Cerebellar nuclear complex (tissue), 1 donor: ENCODE results near the gene IL34.
"Not testable (repeated sequence)": the region's sequence is repeated elsewhere in the genome, so short reads cannot be mapped to it uniquely, and the experiment has no call there.

Experiments used
- DNase-seq, 2 experiments: peaks; one replicate each; lab custom pipeline; 2025; lab: John Stamatoyannopoulos, UW

Gene IL34

DNA sequence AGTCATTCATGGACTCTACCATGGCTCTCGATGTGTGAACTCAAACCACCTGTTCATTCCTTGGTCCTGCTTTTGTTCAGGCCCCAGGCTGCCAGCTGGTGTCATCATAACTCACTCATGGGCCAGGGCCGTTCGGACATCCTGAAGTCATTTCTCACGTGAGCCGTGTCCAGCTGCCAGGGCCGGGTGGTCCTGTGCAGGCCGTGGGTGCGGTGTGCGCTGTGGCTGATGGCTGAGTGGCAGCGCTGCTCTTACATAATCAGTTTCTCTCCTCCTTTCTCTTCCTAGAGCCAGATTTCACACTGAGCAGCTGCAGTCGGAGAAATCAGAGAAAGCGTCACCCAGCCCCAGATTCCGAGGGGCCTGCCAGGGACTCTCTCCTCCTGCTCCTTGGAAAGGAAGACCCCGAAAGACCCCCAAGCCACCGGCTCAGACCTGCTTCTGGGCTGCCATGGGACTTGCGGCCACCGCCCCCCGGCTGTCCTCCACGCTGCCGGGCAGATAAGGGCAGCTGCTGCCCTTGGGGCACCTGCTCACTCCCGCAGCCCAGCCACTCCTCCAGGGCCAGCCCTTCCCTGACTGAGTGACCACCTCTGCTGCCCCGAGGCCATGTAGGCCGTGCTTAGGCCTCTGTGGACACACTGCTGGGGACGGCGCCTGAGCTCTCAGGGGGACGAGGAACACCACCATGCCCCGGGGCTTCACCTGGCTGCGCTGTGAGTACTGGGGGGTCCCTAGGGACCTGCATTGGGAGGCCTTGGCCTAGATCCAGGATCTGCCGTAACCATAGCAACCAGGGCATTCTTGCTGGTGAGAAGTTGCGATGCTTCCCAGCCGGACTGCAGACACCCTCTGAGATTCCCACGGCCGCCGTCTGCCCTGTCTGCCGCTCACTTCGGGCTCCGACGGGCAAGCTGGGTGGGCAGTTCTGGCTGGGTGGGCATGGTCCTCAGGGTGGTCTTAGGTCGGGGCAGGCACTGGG lies at the start of gene IL34:
Gene IL34, plus strand, starts transcription at position 300 of the 982 bp plus-strand sequence. Its CDS starts 389 bp downstream, at position 689.
- DNase-seq = peak in 1 of 2 experiments; percentile 61

DNA sequence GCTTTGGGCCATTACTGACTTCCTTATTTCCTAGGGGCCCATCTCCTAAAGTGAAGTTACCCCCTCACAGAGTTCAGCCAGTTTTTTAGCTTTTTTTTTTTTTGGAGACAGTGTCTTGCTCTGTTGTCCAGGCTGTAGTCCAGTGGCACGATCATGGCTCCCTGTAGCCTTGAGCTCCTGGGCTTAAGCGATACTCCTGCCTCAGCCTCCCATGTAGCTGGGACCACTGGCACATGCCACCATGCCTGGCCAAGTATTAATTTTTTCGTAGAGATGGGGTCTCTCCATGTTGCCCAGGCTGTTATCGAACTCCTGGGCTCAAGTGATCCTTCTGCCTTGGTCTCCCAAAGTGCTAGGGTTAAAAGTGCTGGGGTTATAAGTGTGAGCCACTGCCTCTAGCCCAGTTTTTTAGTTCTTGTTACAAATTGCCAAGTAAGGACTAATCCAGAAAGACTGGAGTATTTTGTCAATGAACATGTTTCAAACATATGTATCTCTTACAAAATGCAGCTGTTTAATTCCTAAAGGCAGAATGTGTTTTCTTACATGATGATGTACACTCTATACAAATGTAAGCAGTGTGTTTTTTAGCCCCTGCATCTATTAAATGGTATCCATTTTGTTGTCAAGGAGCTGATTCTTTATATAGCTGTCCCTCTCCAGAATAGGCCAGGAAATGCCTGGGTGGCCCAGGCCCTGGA lies 49.1 kb upstream of the IL34 start:
- DNase-seq = no peak

DNA sequence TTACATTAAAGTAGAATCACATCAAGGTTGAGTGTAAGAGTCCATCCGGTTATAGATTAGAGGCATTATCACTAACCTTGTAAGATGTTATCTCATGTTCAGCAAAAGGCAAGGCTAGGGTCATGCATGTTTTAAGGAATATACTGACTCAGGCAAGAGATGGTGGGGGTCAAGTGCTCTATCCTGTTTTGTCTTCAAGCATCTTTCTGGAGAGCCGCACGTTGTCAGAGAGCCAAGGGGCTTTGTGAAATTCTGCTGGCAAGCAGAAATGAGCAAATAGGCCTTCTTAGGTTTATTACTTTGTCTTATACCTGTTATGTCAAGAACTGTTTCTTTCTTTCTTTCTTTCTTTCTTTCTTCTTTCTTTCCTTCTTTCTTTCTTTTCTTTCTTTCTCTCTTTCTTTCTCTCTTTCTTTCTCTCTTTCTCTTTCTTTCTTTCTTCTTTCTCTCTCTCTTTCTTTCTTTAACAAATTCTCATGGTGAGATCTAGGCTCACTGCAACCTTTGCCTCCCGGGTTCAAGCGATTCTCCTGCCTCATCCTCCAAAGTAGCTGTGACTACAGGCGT lies 47.3 kb upstream of the IL34 start:
- no peak for DNase-seq

DNA sequence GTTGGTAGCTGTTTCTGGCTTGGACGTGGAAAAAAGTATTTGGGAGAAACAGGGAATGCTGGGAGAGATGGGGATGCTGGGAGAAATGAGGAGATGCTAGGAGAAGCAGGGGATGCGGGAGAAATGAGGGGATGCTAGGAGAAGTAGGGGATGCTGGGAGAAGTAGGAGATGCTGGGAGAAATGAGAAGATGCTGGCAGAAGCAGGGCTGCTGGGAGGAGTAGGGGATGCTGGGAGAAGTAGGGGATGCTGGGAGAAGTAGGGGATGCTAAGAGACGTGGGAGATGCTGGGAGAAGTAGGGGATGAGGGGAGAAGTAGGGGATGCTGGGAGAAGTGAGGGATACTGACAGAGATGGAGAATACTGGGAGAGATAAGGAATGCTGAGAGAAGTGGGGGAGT lies 45.6 kb upstream of the IL34 start:
- no peak for DNase-seq

DNA sequence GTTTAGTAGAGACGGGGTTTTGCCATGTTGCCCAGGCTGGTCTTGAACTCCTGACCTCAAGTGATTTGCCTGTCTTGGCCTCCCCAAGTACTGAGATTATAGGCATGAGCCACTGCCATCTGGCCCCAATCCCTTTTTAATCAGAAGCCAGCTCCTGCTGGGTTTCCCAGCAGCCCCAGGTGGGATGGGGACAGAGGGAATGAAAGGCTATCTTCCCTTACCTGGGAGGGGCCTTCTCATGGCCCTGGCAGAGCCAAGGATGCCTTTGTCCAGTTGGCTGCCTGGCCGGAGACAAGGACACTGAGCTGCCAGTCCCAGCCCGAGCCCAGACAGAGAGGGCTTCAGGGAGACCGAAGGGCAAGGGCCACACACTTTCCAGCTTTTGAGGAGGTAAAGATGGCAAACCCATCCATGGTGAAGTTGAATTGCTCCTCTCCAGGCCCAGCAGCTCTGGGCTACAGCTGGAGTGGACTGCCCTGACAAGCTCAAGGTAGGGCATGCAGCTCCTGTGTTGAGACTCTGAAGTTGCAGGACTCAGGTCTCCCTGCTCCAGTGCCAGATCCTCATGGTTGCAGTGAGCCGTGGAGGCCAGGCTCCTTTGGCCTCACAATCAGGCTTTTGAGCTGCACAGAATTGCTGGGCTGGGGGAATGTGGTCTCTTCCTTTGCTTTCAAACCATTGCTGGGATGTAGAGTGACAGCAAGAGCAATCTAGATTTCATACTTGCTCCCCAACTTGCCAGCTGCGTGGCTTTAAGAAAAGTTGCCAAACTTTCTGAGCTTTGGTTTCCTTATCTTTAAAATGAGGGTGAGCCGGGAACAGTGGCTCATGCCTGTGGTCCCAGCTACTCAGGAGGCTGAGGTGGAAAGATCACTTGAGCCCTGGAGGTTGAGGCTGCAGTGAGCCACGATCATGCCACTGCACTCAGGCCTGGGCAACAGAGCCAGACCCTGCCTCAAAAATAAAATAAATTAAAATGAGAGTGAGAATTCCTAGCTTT lies 44.5 kb upstream of the IL34 start:
- peak in 1 of 2 experiments; percentile 2 for DNase-seq

DNA sequence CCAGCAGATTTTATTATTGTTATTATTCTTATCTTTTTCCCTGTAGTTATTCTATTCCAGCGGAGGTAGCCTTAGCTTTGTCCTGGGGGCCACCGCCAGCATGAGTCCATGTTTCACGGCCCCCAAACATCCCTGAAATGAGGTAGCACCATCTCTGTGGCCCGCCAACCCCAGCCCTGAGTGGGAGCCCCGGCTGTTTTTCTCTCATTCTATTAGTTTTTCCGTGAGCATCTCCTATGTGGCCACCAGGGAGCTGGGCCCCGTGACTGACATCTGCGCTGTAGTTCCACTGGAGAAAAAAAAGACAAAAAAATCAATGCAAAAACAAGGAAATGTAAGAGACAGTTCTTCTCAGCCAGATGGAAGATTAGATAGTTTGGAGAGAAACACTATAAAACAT lies 43.5 kb upstream of the IL34 start:
- no peak for DNase-seq

DNA sequence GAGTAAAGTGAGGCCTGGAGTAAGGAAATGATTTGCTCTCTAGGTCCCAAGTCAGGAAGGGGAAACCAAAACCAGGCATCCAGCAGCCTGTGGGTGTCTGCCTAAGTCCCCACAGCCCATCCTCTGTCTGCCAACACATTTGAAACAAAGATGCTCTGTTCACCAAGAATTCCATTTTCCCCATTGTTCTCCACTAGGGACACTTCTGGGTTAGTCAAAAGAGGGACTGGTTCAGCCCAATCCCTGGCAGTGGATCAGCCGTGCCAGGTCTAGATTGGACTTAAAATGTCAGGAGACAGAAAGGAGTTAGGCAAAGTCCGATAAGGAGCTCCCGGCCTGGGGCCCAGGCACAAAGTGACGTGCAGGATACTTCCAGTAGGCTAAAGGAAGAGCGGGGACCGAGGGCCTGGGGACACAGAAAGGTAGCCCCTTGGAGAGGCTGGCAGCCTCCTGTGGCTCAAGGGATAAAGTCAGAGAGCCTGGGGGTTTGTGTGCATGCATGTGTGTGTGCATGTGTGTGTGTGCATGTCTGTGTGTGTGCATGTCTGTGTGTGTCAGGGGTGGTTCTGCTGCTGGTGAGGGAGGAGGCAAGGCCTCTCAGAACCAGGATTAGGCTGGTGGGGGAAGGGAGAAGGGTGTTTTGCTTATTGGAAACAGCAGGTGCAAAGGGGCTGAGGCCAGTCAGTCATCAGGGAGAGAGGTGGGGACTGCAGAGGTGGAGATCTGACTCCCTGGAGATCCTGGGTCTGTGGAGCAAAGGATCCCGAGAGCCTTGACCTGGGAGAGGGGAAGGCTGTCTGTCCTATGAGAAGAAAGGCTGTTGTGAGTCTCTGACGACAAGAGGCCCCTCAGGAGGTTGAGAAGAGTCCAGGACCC lies 41.7 kb upstream of the IL34 start:
- DNase-seq = no peak

DNA sequence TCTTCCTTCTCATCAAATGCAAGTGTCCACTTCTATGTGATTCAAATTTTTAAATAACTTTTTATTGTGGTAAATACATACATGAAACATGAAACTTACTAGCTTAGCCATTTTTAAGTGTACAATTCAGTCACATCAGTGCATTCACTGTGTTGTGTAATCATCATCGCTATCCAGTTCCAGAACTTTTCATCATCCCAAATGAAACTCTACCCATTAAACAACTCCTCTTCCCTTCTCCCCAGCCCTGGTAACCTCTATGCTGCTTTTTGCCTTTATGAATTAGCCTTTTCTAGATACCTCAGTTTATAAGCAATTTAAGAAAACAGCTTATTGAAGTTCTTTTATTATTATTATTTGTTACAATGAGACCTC lies 41.1 kb upstream of the IL34 start:
- no peak for DNase-seq

DNA sequence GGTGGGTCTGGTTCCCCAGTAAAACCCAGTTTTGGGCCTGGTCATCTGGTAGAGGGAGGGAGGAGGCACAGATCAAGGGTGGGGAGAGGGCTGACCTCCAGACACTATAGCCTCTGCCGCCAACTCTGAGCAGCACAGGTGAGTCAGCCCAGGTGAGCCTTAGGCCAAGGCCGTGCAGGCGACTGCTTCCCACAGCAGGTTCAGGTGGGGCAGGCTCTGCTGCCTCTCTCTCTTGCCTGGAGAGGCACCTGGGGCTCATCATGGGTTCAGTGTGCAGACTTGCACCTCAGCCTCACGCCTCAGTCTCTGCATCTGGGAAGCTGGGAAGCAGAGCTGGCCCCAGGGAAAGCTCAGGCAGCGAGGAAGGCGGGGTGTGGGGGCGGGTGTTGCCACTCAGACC lies 37.8 kb upstream of the IL34 start:
- DNase-seq = no peak

DNA sequence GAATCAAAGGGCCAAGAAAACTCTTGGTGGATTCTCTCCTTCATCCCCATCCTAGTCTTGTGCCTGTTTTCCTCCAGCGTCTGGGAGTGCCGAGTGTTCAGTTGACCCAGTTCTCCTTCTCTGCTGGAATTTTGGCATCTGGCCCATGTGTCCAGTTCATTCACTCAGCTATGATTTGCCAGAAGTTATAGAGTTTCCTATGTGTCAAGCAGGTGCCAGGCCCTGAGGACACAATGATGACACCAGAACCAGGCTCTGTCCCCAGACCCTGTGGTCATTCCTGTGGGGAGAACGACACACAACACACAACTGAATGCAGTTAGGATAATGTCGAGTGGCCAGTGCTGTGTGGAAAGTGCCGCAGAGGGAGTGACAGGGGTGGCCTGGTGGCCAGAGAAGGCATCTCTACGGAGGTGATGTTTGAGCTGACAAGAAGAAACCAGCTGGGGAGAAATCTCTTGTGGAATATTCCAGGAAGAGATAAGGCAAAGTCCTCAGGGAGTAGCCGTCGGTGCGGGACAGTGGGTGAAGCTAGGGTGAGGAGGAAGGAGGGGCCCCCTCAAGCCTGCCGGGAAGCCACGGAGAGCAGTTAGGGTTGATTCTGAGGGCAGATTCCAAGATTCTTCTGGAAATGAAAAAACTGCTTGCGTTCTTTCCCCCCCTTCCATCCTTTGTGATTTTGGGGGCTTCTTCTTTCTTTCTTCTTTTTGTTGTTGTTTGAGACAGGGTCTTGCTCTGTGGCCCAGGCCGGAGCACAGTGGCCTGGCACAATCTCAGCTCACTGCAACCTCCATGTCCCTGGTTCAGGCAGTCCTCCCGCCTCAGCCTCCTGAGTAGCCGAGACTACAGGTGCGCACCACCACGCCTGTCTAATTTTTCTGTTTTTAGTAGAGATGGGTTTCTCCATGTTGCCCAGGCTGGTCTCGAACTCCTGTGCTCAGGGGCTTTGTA lies 35.8 kb upstream of the IL34 start:
- DNase-seq = no peak

DNA sequence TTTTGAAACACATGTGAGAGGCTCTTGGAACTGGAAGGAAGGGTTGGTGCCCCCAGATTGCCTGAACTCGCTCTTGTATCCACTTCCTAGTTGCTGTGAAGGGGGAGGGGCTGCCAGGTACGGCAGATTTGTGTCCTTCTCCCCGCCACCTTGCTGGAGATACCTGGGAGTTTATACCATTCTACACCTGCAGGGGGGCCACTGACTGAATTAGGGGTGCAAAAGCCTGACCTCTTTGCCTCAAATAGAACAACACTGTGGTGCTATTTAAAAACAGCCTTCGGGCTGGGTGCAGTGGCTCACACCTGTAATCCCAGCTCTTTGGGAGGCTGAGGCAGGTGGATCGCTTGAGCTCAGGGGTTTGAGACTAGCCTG lies 35.1 kb upstream of the IL34 start:
- no peak for DNase-seq

DNA sequence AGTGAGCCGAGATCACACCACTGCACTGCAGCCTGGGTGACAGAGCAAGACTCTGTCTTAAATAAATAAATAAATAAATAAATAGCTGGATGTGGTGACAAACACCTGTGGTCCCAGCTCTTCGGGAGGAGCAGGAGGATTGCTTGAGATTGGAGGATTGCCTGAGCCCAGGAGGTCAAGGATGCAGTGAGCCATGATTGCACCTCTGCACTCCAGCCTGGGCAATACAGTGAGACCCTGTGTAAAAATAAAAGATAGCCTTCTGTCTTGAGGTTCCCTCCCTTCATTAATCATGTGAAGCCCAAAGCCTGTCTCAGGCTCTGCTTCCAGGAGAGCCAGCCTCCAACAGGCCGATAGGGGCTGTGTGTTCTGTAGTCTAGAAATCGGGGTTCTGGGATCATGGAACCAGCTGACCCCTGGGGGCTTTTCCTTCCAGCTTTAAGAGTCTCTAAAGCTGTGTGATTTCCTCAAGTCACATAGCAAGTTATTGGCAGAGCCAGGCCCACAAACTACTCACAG lies 34.5 kb upstream of the IL34 start:
- no peak for DNase-seq

DNA sequence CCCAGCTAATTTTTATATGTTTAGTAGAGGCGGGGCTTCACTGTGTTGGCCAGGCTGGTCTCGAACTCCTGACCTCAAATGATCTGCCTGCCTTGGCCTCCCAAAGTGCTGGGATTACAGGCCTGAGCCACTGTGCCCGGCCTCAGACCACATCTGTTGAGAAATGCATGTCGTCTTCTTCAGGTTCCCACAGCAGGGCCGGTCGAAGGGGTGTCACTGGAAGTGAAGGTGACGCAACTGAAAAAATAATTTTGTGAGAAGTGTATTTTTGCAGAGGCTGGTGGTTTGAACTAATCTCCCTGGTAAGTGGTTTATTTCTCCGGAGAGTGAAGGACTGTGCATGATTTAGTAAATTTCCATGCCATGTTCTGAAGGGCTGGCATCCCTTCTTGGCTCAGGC lies 33.4 kb upstream of the IL34 start:
- no peak for DNase-seq

DNA sequence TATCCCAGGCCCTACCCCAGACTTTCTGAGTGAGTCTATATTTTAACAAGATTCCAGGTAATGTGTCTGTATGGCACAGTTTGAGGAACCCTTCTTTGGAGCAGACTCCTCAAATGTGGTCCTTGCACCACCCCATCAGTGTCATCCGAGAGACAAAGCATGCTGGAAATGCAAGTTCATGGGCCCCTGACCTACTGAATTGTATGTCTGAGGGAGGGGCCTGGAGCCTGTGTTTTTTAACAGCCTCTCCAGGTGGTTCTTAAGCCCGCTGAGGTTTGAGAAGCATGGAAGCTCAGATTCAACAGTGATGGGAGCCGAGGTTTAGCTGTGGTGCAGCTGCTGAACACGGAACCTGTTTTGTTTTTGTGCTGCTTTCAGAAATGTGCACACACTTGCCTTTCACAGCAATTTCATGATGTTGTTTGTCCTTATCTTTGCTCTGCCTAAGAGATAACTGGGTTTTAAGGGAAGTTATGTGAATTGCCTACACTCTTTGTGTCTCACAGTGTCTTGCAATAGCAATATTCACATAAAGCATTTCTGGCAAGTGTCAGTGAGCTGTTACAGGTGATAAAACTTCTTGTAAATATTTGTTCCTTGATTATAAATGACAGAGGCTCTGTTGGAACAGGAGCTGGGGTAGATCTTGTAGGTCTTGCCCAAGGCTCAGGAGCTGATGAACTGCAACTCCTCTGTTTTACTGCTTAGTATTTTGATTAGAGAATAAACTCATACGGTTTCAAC lies 32.0 kb upstream of the IL34 start:
- DNase-seq = no peak

DNA sequence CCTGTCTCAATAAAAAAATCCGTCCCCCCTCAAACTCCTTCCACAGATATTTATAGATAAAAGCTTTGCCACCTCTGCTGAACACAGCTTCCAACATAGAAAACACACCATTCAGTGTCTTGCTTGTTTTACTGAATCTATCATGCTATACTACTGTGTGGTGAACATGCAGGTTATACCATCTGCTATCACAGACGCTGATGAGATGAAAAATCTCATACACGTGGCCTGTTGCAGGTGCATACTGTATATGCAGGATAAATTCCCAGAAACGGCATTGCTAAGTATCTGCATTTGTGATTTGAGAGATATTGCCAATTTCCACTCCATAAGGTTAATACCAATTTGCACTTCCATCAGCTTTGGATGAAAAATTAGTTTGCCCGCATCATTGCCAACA lies 30.4 kb upstream of the IL34 start:
- no peak for DNase-seq

DNA sequence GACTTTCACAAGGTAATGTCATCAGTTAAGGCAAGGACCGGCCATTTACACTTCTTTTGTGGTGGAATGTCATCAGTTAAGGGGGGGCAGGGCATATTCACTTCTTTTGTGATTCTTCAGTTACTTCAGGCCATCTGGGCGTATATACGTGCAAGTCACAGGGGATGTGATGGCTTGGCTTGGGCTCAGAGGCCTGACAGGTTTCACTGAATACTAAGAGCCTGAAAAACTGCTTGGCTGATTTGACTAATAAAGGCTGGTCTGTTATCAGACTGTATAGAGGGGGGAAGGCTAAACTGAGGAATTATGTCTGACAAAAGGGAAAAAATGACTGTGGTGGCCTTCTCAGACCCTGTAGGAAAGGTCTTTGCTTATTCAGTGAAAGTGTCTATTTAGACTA lies 24.5 kb upstream of the IL34 start:
- not testable (repeated sequence) for DNase-seq

DNA sequence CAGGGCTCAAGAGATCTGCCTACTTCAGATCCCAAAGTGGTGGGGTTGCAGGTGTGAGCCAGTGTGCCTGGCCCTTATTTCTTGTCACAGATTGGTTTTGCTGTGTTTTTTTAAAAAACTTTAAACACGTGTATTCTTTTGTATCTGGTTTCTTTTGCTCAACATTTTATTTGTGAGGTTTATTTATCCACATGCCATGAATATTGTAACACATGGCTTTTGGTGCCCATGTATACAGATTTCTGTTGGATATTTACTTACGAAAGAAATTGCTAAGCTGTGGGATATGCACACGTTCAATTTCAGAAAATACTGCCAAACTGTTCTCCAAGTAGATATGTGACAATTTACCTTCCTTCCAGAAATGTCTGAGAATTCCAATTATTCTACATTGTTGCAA lies 18.7 kb upstream of the IL34 start:
- DNase-seq = no peak

DNA sequence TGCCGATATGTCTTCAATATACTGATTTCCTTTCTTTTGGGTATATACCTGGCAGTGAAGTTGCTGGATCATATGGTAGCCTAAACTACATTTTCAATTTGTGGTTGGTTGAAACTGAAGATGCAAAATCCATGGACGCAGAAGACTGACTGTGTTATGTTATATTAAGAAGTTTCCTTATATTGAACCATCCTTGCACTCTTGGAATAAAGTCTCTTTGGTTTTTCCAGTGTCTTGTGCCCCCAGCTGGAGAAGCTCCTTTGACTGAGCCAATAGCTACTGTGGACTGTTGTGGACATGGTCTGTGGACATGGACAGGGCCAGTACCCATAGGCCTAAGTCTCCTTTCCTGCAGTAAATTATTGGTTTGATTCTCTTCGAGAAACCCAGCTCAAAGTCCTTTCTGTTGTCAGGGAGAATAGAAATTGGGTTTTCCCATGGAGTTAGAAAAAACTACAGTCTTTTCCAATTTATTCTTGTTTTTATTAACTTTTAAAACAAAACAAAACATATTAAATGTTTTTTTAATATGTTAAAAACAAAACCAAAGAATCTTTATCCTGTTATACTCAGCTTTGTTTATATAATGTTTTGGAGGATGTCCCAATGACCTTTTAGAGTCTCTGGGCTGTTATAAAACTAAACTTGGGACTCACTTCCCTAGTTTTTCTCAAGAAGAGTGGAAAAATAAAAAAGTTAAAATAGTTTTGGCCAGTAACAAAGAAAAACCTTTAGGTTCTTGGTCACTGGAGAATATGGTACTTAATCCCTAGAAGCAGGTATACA lies 15.2 kb upstream of the IL34 start:
- no peak for DNase-seq
